ENCODE measurements around the gene WWOX. TPM values are rescaled to one million over a fixed set of nuclear protein-coding genes. Genes with fewer than 3 reads are reported as not detected.

Gene WWOX
- total and polyA plus RNA-seq, 2 of the 4 experiments (the other 2 are of a cell fraction), result 2.7 to 5.4 TPM

DNA sequence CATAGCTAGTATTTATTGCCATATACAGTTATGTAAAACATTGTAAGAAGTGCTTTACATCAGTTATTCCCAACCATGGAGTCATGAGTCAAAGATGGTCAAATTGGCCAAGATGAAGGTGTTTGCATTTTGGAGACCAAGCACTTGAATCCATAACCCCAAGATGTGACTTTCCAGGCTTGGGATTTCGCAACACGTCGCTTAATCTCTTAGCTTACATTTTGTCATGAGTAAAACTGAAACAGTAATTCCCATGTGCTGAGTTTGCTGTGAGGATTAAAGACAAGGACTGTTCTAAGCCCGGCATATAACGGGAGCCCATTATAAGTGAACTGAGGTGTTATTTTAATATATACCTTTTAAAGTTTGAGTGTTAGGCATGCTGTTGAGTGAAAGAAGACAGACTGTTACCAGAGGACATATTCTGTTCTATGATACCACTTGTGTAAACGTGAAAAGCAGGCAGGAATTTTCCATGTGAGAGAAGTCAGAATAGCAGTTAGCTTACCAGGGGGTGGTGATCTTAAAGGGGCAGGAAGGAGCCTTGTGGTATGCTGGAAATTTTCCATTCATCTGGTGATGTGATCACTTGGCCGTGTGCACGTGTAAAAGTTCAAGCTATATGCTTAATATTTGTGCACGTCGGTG is 484.9 kb downstream of the WWOX start:
- H3K23ac ChIP-seq (ENCODE audit: low read depth, low read length), result no peak overlapping the region
- H3K27me3 ChIP-seq (ENCODE audit: control insufficient read depth, insufficient read depth, low read length), result no peaks in the 10 kb centered on the region
- no peaks in the 10 kb centered on the region for H3K79me1 ChIP-seq (ENCODE audit: low read depth in 1 of 2, low read length in 2 of 2)
- no peak overlapping the region for H2BK20ac ChIP-seq (ENCODE audit: low read depth, low read length)
- in situ Hi-C loops (cut with MboI; ENCODE audit: low sequenced_read_pairs), result no loop called here
- no peak overlapping the region for H4K8ac ChIP-seq (ENCODE audit: low read depth in 2 of 2, low read length in 2 of 2)
- no peak overlapping the region for H3K27ac ChIP-seq (ENCODE audit: insufficient read depth, low read length)
- no peak overlapping the region for H4K91ac ChIP-seq (ENCODE audit: insufficient read depth, low read depth, low read length)
- peaks cover 19% of the 10 kb centered on the region for H3K9me3 ChIP-seq (ENCODE audit: control insufficient read depth, insufficient read depth, low read length)
- H3K4ac ChIP-seq (ENCODE audit: low read depth, low read length), result no peak overlapping the region
- ATAC-seq (ENCODE audit: low read depth) (no peak), DNase-seq (no peak)
- dilution Hi-C loops (cut with HindIII; ENCODE audit: low sequenced_read_pairs, unreplicated experiment), result no loop called here
- H4K5ac ChIP-seq (ENCODE audit: low read depth, low read length), result no peak overlapping the region
- no peak overlapping the region for H3K14ac ChIP-seq (replicated peaks; ENCODE audit: low read depth, low read length)
- H3K9ac ChIP-seq (ENCODE audit: low read depth, low read length), result no peak overlapping the region
- H3K4me2 ChIP-seq (ENCODE audit: low read depth, low read length), result no peak overlapping the region
- WGBS, 2 experiments (ENCODE audit: extremely low coverage in 2 of 2, insufficient read length in 1 of 2), result no CpG with 5 or more reads among the region's 10 CpGs
- H2BK5ac ChIP-seq (ENCODE audit: low read depth, low read length, poor library complexity, severe bottlenecking), result no peak overlapping the region
- no peaks in the 10 kb centered on the region for H3K9me1 ChIP-seq (ENCODE audit: insufficient read depth, low read length)
- no peak overlapping the region for H2BK120ac ChIP-seq (ENCODE audit: low read depth, low read length)
- H4K20me1 ChIP-seq (ENCODE audit: insufficient read depth, low read length), result no peaks in the 10 kb centered on the region
- no peaks in the 10 kb centered on the region for H3K4me1 ChIP-seq (ENCODE audit: control insufficient read depth, insufficient read depth, low read length)
- peak; percentile 68 for TF ChIP-seq CEBPB (IDR thresholded peaks at IDR 0.05; ENCODE audit: low read depth, low read length)
- no peak for TF ChIP-seq BHLHE40 (IDR thresholded peaks at IDR 0.05; ENCODE audit: low read depth, low read length)
- no peak overlapping the region for H2AK5ac ChIP-seq (ENCODE audit: low read depth, low read length)
- H3K4me3 ChIP-seq (ENCODE audit: insufficient read depth, low read depth, low read length), result no peak overlapping the region
- H3K36me3 ChIP-seq (ENCODE audit: control insufficient read depth, insufficient read depth, low read length), result no peaks in the 10 kb centered on the region
- no peak overlapping the region for H3K56ac ChIP-seq (ENCODE audit: extremely low read depth, insufficient read depth, low read length)
- CTCF ChIA-PET, result no interaction called here
- no peak overlapping the region for H2AK9ac ChIP-seq (replicated peaks; ENCODE audit: low read depth, low read length, poor library complexity)
- no TSS peak for BruUV-seq (replicated peaks)
- H2AFZ ChIP-seq (replicated peaks; ENCODE audit: low read length, poor library complexity), result no peak overlapping the region
- intact Hi-C loops (cut with micrococcal nuclease), result no loop called here
- H3K18ac ChIP-seq (ENCODE audit: low read depth, low read length), result no peak overlapping the region
- no peak overlapping the region for H2BK15ac ChIP-seq (ENCODE audit: low read depth, low read length)
- POLR2A ChIA-PET (ENCODE audit: unreplicated experiment), result no interaction called here
